Renal pelvis (tissue), 4 donors: Measurements from ENCODE around the gene RIPOR1. TPM values are rescaled to one million over a fixed set of nuclear protein-coding genes. Genes with fewer than 3 reads are reported as not detected.

Experiments
- DNase-seq: peaks from one replicate; pipeline ENCODE4 v3.0.0-alpha.2; 2013
- polyA plus RNA-seq, 3 donors: library from polyadenylated mRNA; unstranded; fragments of 120-200 nt; gene quantifications; one replicate each; pipeline ENCODE4 v1.2.1, GENCODE V29; 2013; ENCODE audit not compliant: insufficient read length in 3 of 3

Gene RIPOR1
- polyA plus RNA-seq, 3 donors: 135 to 155 (median 147) TPM

- DNase-seq: peak; percentile 50
Measured at GRCh38 chr16:67537636-67538591, 9.3 kb downstream of the RIPOR1 start.

GRCh38 chr16:67538666-67539101 is 10.1 kb downstream of the RIPOR1 start:
- no peak for DNase-seq

GRCh38 chr16:67539271-67539670 is 10.6 kb downstream of the RIPOR1 start:
- no peak for DNase-seq

- no peak for DNase-seq
Measured at GRCh38 chr16:67539691-67540635, 11.3 kb downstream of the RIPOR1 start.

GRCh38 chr16:67540756-67541155 is 12.1 kb downstream of the RIPOR1 start:
- no peak for DNase-seq

- DNase-seq: no peak
Measured at GRCh38 chr16:67541391-67542263, 13.0 kb downstream of the RIPOR1 start.

GRCh38 chr16:67542464-67542863 is 13.8 kb downstream of the RIPOR1 start:
- no peak for DNase-seq

GRCh38 chr16:67543036-67543435 is 14.4 kb downstream of the RIPOR1 start:
- no peak for DNase-seq

GRCh38 chr16:67543582-67543981 is 15.0 kb downstream of the RIPOR1 start:
- DNase-seq: no peak

- no peak for DNase-seq
Measured at GRCh38 chr16:67544329-67544841, 15.8 kb downstream of the RIPOR1 start.

- DNase-seq: no peak
Measured at GRCh38 chr16:67544844-67545664, 16.4 kb downstream of the RIPOR1 start.

GRCh38 chr16:67545665-67546024 is 17.0 kb downstream of the RIPOR1 start:
- DNase-seq: no peak

GRCh38 chr16:67546091-67546501 is 17.5 kb downstream of the RIPOR1 start:
- no peak for DNase-seq

GRCh38 chr16:67546761-67547422 is 18.3 kb downstream of the RIPOR1 start:
- peak; percentile 60 for DNase-seq

GRCh38 chr16:67547423-67548264 is 19.0 kb downstream of the RIPOR1 start:
- DNase-seq: no peak

- no peak for DNase-seq
Measured at GRCh38 chr16:67548265-67549126, 19.9 kb downstream of the RIPOR1 start.

GRCh38 chr16:67549240-67549639 is 20.6 kb downstream of the RIPOR1 start:
- no peak for DNase-seq

GRCh38 chr16:67549936-67550335 is 21.3 kb downstream of the RIPOR1 start:
- DNase-seq: no peak
